ENCODE data around the gene SPATS2.

GRCh38 chr12:49533331-49533730 is 166.1 kb downstream of the SPATS2 start:
- TF ChIP-seq CTCF (IDR thresholded peaks at IDR 0.05) (no peak), POLR2A (IDR thresholded peaks at IDR 0.05) (no peak)

Data from testis (tissue), 2 donors.